ENCODE measurements around the gene GPX7. TPM values are rescaled to one million over a fixed set of nuclear protein-coding genes. Genes with fewer than 3 reads are reported as not detected.

GPX7 gene
- total RNA-seq (146 TPM), polyA plus RNA-seq (ENCODE audit: insufficient read depth in 1 of 8, insufficient read length in 8 of 8, low replicate concordance in 1 of 8) (100 to 1,000 TPM; 140 to 164 (median 151) TPM)
- long read RNA-seq, donor 1, transcript GPX7-201 (3 exons, 1,228 nt): major isoform, 35 of 37 reads
- long read RNA-seq, donor 1, partial matches to known transcripts: 0 of 37 reads
- long read RNA-seq, donor 1, other reads (novel, unspliced or antisense): 0 of 37 reads
- long read RNA-seq, donor 2, transcript GPX7-201 (3 exons, 1,228 nt): major isoform, 9 of 9 reads
- long read RNA-seq, donor 2, partial matches to known transcripts: 0 of 9 reads
- long read RNA-seq, donor 2, other reads (novel, unspliced or antisense): 0 of 9 reads
- long read RNA-seq, donor 3, transcript GPX7-201 (3 exons, 1,228 nt): major isoform, 66 of 74 reads
- long read RNA-seq, donor 3, partial matches to known transcripts: 0 of 74 reads
- long read RNA-seq, donor 3, other reads (novel, unspliced or antisense): 7 of 74 reads
- long read RNA-seq, donor 4, transcript GPX7-201 (3 exons, 1,228 nt): major isoform, 45 of 49 reads
- long read RNA-seq, donor 4, partial matches to known transcripts: 0 of 49 reads
- long read RNA-seq, donor 4, other reads (novel, unspliced or antisense): 0 of 49 reads
- long read RNA-seq, donor 5, transcript GPX7-201 (3 exons, 1,228 nt): major isoform, 232 of 247 reads
- long read RNA-seq, donor 5, transcript GPX7-202 (2 exons, 873 nt): minor isoform, 7 of 247 reads
- long read RNA-seq, donor 5, partial matches to known transcripts: 8 of 247 reads
- long read RNA-seq, donor 5, other reads (novel, unspliced or antisense): 0 of 247 reads
- long read RNA-seq, donor 6, transcript GPX7-201 (3 exons, 1,228 nt): major isoform, 214 of 228 reads
- long read RNA-seq, donor 6, transcript GPX7-202 (2 exons, 873 nt): minor isoform, 6 of 228 reads
- long read RNA-seq, donor 6, partial matches to known transcripts: 8 of 228 reads
- long read RNA-seq, donor 6, other reads (novel, unspliced or antisense): 0 of 228 reads
- long read RNA-seq, donor 7, transcript GPX7-201 (3 exons, 1,228 nt): major isoform, 142 of 151 reads
- long read RNA-seq, donor 7, partial matches to known transcripts: 7 of 151 reads
- long read RNA-seq, donor 7, other reads (novel, unspliced or antisense): 0 of 151 reads
- long read RNA-seq, donor 8, transcript GPX7-201 (3 exons, 1,228 nt): major isoform, 70 of 74 reads
- long read RNA-seq, donor 8, partial matches to known transcripts: 0 of 74 reads
- long read RNA-seq, donor 8, other reads (novel, unspliced or antisense): 0 of 74 reads
- long read RNA-seq, donor 9, transcript GPX7-201 (3 exons, 1,228 nt): major isoform, 81 of 84 reads
- long read RNA-seq, donor 9, partial matches to known transcripts: 0 of 84 reads
- long read RNA-seq, donor 9, other reads (novel, unspliced or antisense): 0 of 84 reads
- long read RNA-seq, donor 10, transcript GPX7-201 (3 exons, 1,228 nt): major isoform, 120 of 128 reads
- long read RNA-seq, donor 10, partial matches to known transcripts: 6 of 128 reads
- long read RNA-seq, donor 10, other reads (novel, unspliced or antisense): 0 of 128 reads
- long read RNA-seq, donor 11, transcript GPX7-202 (2 exons, 873 nt): minor isoform, 5 of 106 reads
- long read RNA-seq, donor 11, transcript GPX7-201 (3 exons, 1,228 nt): major isoform, 87 of 106 reads
- long read RNA-seq, donor 11, partial matches to known transcripts: 14 of 106 reads
- long read RNA-seq, donor 11, other reads (novel, unspliced or antisense): 0 of 106 reads

- peaks cover 29% of the 10 kb centered on the region for H3K36me3 ChIP-seq (ENCODE audit: control insufficient read depth, insufficient read depth, low read length)
- H3K27me3 ChIP-seq (ENCODE audit: control insufficient read depth, insufficient read depth, low read length): no peaks in the 10 kb centered on the region
- under 1% methylated on average over 95 of the region's 97 CpGs for WGBS (ENCODE audit: insufficient coverage)
- H3K4me1 ChIP-seq (ENCODE audit: control insufficient read depth, insufficient read depth, low read length): peaks cover 54% of the 10 kb centered on the region
- H3K27ac ChIP-seq (ENCODE audit: low read length): peak within 1 kb of the TSS; percentile 91
- peak; percentile 75 for DNase-seq
- peak within 1 kb of the TSS; percentile 56 for H3K4me3 ChIP-seq (ENCODE audit: low read length)
- peaks cover 3% of the 10 kb centered on the region for H3K9me3 ChIP-seq (replicated peaks; ENCODE audit: control insufficient read depth, low read depth, low read length)
These were observed at the start of gene GPX7 for GRCh38 chr1:52601991-52602855. TSS of gene GPX7 (plus strand) at chr1:52602371. CDS start at chr1:52602410, 39 bp downstream.

- Histone ChIP-seq H3K9me3 (replicated peaks; ENCODE audit: control insufficient read depth, low read depth, low read length) (no peaks in the 10 kb centered on the region), H3K36me3 (ENCODE audit: control insufficient read depth, insufficient read depth, low read length) (no peaks in the 10 kb centered on the region), H3K27ac (ENCODE audit: low read length) (peak within 1 kb of the TSS; percentile 95), H3K4me3 (ENCODE audit: low read length) (peak within 1 kb of the TSS; percentile 85), H3K27me3 (ENCODE audit: control insufficient read depth, insufficient read depth, low read length) (no peaks in the 10 kb centered on the region), H3K4me1 (ENCODE audit: control insufficient read depth, insufficient read depth, low read length) (peaks cover 15% of the 10 kb centered on the region)
- WGBS (ENCODE audit: insufficient coverage): under 1% methylated on average over 57 of the region's 68 CpGs
- peak; percentile 97 for DNase-seq
These were observed 49.4 kb upstream of the GPX7 start, which contains the start of gene TUT4 for GRCh38 chr1:52552505-52553361. TSS of gene TUT4 (minus strand) at chr1:52553092. CDS start at chr1:52526280, 26,812 bp downstream.

- Histone ChIP-seq H3K4me3 (ENCODE audit: low read length) (peak overlapping the region; percentile 85), H3K4me1 (ENCODE audit: control insufficient read depth, insufficient read depth, low read length) (peaks cover 15% of the 10 kb centered on the region), H3K9me3 (replicated peaks; ENCODE audit: control insufficient read depth, low read depth, low read length) (no peaks in the 10 kb centered on the region), H3K36me3 (ENCODE audit: control insufficient read depth, insufficient read depth, low read length) (no peaks in the 10 kb centered on the region), H3K27ac (ENCODE audit: low read length) (peak overlapping the region; percentile 95), H3K27me3 (ENCODE audit: control insufficient read depth, insufficient read depth, low read length) (no peaks in the 10 kb centered on the region)
- WGBS (ENCODE audit: insufficient coverage): under 1% methylated on average over 44 of the region's 66 CpGs
- DNase-seq: peak; percentile 97
These were observed 48.6 kb upstream of the GPX7 start for GRCh38 chr1:52553362-52554266.

GRCh38 chr1:52554267-52554640 lies 47.9 kb upstream of the GPX7 start:
- Histone ChIP-seq H3K27me3 (ENCODE audit: control insufficient read depth, insufficient read depth, low read length) (no peaks in the 10 kb centered on the region), H3K27ac (ENCODE audit: low read length) (peak overlapping the region; percentile 95), H3K4me1 (ENCODE audit: control insufficient read depth, insufficient read depth, low read length) (peaks cover 15% of the 10 kb centered on the region), H3K36me3 (ENCODE audit: control insufficient read depth, insufficient read depth, low read length) (no peaks in the 10 kb centered on the region), H3K4me3 (ENCODE audit: low read length) (peak overlapping the region; percentile 85), H3K9me3 (replicated peaks; ENCODE audit: control insufficient read depth, low read depth, low read length) (no peaks in the 10 kb centered on the region)
- 31% methylated on average over 3 of the region's 6 CpGs for WGBS (ENCODE audit: insufficient coverage)
- DNase-seq: no peak

GRCh38 chr1:52554756-52555155 lies 47.4 kb upstream of the GPX7 start:
- Histone ChIP-seq H3K27me3 (ENCODE audit: control insufficient read depth, insufficient read depth, low read length) (no peaks in the 10 kb centered on the region), H3K36me3 (ENCODE audit: control insufficient read depth, insufficient read depth, low read length) (no peaks in the 10 kb centered on the region), H3K4me3 (ENCODE audit: low read length) (peak overlapping the region; percentile 85), H3K9me3 (replicated peaks; ENCODE audit: control insufficient read depth, low read depth, low read length) (no peaks in the 10 kb centered on the region), H3K27ac (ENCODE audit: low read length) (peak overlapping the region; percentile 95), H3K4me1 (ENCODE audit: control insufficient read depth, insufficient read depth, low read length) (peaks cover 15% of the 10 kb centered on the region)
- DNase-seq: no peak
- 30% methylated on average over 1 of the region's 3 CpGs for WGBS (ENCODE audit: insufficient coverage)

GRCh38 chr1:52556641-52557360 lies 45.4 kb upstream of the GPX7 start:
- Histone ChIP-seq H3K4me1 (ENCODE audit: control insufficient read depth, insufficient read depth, low read length) (peaks cover 11% of the 10 kb centered on the region), H3K4me3 (ENCODE audit: low read length) (no peak overlapping the region), H3K27ac (ENCODE audit: low read length) (no peak overlapping the region), H3K9me3 (replicated peaks; ENCODE audit: control insufficient read depth, low read depth, low read length) (no peaks in the 10 kb centered on the region), H3K36me3 (ENCODE audit: control insufficient read depth, insufficient read depth, low read length) (no peaks in the 10 kb centered on the region), H3K27me3 (ENCODE audit: control insufficient read depth, insufficient read depth, low read length) (no peaks in the 10 kb centered on the region)
- WGBS (ENCODE audit: insufficient coverage): no CpG with 5 or more reads among the region's 4 CpGs
- DNase-seq: no peak

GRCh38 chr1:52558941-52559340 lies 43.2 kb upstream of the GPX7 start:
- H3K4me3 ChIP-seq (ENCODE audit: low read length): no peak overlapping the region
- no peak overlapping the region for H3K27ac ChIP-seq (ENCODE audit: low read length)
- DNase-seq: no peak
- no peaks in the 10 kb centered on the region for H3K27me3 ChIP-seq (ENCODE audit: control insufficient read depth, insufficient read depth, low read length)
- peaks cover 9% of the 10 kb centered on the region for H3K4me1 ChIP-seq (ENCODE audit: control insufficient read depth, insufficient read depth, low read length)
- H3K36me3 ChIP-seq (ENCODE audit: control insufficient read depth, insufficient read depth, low read length): no peaks in the 10 kb centered on the region
- H3K9me3 ChIP-seq (replicated peaks; ENCODE audit: control insufficient read depth, low read depth, low read length): no peaks in the 10 kb centered on the region
- WGBS (ENCODE audit: insufficient coverage): 100% methylated on average over 1 of the region's 2 CpGs

Data from muscle of leg (tissue), 16 donors.